ENCODE data around the gene SWAP70. TPM values are rescaled to one million over a fixed set of nuclear protein-coding genes. Genes with fewer than 3 reads are reported as not detected.

The SWAP70 gene
- total and polyA plus RNA-seq, 10 of the 15 experiments (the other 5 are each of a cell fraction or from before 2014, with no cell fraction given) = 20.6 to 62.4 (median 41.7) TPM

DNA sequence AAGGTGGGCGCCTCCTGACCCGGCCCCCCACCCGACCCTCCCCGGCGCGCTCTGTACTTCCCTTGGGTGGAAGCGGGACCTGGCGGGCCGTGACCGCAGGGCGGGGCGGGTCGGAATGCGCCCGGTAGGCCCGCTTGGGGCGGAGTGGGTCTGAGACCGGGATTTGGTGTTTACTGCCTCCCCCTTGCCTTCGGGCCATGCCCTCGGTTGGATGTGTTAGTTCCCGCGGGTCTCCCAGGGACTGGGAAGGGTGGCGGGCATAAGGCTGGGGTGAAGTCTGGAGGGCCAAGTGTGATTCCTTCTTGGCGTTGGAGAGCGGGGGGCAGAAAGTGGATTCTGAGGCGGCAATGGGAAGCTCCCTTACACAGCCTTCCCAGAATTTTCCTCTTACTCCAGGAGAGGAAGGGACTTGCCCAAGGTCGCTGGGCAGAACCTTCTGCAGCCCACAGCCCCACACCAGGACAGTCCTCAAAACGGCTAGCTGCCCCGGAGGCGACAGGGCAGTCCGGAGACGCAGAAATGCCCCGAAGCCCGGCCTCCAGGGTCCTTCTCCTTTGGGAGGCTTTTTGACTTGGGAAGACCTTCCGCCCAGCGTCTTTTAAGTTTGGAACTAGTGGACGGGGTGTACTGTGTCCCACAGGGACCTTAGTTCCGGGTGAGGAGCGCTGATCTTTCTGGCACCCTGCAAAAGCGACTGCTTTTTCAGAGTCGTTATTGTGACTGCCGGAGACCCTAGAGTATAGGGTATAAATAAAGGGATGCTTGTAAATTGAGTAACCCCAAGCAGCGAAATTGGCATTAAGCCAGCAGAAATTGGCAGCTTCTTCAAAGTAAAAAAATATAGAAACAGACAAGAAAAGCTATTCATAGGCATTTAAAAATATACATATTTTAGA lies 647 bp downstream of the SWAP70 start (continued):
- no peak for TF ChIP-seq JUND (IDR thresholded peaks at IDR 0.05; ENCODE audit: low read depth, low read length)
- 0 out of 3 replicates have a peak, but pooled peaks have one; percentile 11 for TF ChIP-seq POU2F2 (IDR thresholded peaks at IDR 0.05; ENCODE audit: borderline replicate concordance, low read depth, low read length)
- TF ChIP-seq MEF2B (IDR thresholded peaks at IDR 0.05; ENCODE audit: partially characterized antibody, poor library complexity, severe bottlenecking) = no peak
- TF ChIP-seq, protein P1, sequence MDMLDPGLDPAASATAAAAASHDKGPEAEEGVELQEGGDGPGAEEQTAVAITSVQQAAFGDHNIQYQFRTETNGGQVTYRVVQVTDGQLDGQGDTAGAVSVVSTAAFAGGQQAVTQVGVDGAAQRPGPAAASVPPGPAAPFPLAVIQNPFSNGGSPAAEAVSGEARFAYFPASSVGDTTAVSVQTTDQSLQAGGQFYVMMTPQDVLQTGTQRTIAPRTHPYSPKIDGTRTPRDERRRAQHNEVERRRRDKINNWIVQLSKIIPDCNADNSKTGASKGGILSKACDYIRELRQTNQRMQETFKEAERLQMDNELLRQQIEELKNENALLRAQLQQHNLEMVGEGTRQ (IDR thresholded peaks at IDR 0.05; ENCODE audit: borderline replicate concordance, low read depth, low read length) = no peak
- 0 out of 2 replicates have a peak, but pooled peaks have one; percentile 12 for TF ChIP-seq BCL11A (IDR thresholded peaks at IDR 0.05; ENCODE audit: low read depth, low read length)
- TF ChIP-seq, protein P2, sequence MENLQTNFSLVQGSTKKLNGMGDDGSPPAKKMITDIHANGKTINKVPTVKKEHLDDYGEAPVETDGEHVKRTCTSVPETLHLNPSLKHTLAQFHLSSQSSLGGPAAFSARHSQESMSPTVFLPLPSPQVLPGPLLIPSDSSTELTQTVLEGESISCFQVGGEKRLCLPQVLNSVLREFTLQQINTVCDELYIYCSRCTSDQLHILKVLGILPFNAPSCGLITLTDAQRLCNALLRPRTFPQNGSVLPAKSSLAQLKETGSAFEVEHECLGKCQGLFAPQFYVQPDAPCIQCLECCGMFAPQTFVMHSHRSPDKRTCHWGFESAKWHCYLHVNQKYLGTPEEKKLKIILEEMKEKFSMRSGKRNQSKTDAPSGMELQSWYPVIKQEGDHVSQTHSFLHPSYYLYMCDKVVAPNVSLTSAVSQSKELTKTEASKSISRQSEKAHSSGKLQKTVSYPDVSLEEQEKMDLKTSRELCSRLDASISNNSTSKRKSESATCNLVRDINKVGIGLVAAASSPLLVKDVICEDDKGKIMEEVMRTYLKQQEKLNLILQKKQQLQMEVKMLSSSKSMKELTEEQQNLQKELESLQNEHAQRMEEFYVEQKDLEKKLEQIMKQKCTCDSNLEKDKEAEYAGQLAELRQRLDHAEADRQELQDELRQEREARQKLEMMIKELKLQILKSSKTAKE (IDR thresholded peaks at IDR 0.05; ENCODE audit: low read depth, poor library complexity, severe bottlenecking) = peak; percentile 44
- no peak for TF ChIP-seq SUPT20H (IDR thresholded peaks at IDR 0.05; ENCODE audit: borderline replicate concordance, control insufficient read depth, low read depth, low read length)
- TF ChIP-seq SMAD1 (IDR thresholded peaks at IDR 0.05; ENCODE audit: low read depth, partially characterized antibody) = peak; percentile 48
- TF ChIP-seq ASH2L (IDR thresholded peaks at IDR 0.05; ENCODE audit: borderline replicate concordance, low read depth) = no peak
- TF ChIP-seq IKZF2 (IDR thresholded peaks at IDR 0.05) = peak; percentile 63 to 68
- no peak for TF ChIP-seq FOS (IDR thresholded peaks at IDR 0.05; ENCODE audit: borderline replicate concordance, extremely low read depth, insufficient read length)

Measured in GM12878 (cell line).